Activated T-cell treated with anti-CD3 and anti-CD28 coated beads for 1 hour (primary cell): ENCODE data around the gene LCAT.

ENCODE experiments used
- DNase-seq: peaks from one replicate; pipeline ENCODE4 v3.0.0-alpha.2; 2020; ENCODE audit warnings: low read depth

The LCAT gene

DNA sequence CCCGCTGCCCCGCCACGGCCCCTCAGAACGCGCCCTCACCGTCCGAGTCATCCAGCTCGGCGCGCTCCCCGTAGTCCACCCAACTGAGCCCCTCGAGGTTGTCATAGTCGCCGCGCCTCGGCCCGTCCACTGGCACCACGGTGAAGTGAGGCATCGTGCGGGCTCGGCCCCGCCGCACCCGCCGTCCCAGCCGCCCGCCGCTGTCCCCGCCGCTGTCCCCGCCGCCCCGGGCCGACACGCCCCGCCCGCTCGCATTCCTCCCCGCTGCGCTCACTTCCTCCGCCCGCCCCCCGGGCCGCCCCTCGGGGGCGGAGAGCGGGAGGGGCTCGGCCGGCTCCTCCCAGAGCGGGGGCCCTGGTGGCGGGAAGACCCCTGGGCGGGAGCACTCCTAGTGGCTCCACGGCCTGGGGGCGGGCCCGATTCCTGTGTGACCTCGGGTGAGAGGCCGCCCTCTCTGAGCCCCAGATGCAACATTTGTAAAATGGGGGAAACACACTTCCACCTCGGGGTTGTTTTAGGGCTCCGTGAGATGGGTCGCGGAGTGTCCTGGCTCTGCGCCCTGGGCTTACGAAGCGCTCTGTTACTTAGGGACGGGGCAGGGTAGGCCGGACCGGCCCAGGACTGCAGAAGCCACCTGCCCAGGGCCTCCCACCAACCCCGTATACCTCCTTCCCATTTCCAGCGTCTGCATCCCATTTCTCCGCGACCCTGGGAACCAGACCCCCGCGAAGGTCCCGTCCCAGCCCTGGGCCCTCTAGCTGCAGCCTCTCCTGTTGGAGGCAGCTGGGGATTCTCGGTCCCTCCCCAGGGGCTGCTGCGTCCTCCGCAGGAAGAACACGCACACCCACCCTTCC, 24.7 kb upstream of the LCAT start, which contains the start of gene SLC12A4:
Gene SLC12A4, minus strand, starts transcription at position 238 of the 854 bp plus-strand sequence. Its CDS starts 84 bp downstream, at position 154.
- peak; percentile 75 for DNase-seq

DNA sequence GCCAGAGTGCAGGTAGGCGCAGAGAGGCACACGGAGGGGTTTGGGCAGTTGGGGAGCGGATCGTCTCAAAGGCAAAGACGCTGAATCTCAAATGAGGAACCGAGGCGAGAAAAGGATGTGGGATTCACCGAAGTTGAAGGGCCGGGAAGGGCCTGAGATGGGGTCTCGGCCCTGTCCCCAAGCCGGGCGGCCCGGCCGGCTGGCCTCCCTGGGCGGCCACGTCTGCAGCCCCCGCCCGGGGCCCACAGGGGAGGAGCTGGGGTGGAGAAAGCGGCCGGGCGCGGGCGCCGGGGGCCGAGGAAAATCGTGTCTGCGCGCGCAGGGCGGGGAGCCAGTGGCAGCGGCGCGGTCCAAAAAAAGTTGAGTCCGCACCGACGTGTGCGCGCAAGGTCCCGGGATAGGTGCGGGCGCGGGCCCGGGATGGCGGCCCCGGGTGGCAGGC, 24.1 kb upstream of the LCAT start:
- no peak for DNase-seq

DNA sequence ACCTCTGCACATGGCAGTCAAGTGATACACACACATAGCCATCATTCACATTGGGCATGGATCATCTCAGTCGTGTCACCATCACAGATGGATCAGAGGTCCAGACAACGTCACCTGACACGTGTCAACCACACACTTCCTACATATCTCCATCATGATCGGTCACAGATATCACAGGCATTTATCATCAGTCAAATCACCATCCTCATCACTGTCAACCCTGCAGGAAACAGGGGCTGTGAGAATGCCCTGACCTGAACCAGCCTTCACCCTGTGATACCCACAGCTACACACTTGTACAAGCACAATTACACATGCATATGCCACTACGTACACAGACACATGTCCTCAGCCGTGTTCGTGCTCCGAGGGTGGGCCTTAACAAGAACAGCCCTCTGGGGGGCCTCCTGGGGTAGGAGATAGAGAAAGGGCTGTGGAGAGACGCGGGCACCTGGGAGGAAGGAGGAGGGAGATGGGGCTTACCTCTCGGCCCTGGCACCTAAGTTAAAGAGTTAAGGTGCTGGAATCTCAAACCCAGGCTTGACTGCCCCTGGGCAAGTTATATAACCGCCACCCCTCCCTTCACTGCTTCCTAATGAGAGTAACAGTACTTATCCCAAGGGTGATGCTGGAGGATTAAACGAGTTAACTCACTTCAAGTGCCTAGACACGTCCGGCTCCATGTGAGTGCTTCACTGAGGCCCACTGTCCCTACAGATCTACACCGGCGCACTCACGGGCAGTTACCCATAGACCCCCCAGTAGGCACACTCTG, 23.4 kb upstream of the LCAT start:
- no peak for DNase-seq

DNA sequence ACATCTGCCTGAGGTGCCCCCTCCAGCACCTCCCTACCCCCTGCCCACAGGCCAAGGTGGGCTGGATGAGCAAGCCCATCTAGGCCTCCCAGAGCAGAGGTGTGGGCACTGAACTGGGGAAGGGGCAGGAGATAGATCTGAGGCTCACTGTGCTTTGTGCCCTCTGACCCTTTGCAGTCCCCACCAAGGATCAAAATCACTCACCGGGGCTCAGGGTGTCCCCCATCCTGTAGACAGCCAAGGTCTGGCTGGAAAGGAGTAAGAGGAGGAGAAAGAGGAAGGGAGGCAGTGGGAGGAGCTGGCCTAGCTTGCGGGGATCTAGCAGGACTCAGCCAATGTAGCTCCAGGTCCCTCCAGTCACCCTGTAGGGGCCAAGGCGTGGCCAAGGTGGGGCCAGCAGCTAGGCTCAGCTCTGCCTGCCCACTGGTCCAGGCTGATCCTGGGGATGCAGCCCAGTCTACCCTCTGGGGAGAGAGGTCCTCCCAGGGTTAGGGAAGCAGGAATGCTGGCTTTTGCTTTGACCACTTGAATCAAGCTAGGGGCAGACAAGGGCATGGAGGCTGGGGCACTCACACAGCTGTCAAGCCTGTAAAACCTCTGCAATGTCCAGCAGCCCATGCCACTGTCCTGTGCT, 22.7 kb upstream of the LCAT start:
- no peak for DNase-seq

DNA sequence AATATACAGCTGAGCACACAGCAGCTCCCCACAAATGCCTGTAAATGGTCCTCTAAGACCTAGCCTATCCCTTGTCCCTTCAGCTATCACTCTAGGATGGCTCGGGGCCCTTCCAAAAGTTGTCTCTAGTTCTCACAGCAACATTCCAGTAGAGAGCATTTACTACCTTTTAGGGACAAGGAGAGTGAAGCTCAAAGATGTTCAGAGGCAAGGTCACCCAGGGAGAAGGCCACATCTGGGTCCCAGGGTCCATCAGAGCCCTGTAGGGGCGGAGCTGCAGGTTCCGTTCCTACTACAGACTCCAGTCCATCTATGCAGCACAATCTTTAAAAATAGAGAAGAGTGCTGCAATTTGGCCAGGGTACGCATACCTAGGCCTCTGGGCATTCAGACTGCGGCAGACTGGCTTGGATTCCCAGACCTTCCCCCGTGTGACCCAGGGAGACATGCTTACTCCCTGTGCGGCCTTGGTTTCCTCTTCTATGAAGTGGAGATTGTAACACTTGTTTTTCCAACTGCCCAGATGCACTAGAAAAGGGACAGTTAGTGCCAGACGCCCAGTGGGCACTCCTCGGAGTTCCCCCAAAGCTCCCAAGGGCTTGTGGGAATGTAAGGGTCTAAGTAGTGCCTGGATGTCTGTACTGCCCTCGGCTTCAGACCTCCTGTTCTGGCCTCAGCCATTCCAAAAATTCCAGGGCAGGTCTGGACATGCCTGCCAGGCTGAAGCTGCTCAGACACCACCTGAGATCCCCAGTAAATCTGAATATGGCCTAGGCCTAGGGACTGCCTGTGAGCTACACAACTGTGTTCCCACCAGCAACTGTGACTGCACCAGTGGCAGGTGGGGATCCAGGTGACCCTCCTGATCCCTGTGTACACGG, 22.0 kb upstream of the LCAT start:
- DNase-seq, result no peak

DNA sequence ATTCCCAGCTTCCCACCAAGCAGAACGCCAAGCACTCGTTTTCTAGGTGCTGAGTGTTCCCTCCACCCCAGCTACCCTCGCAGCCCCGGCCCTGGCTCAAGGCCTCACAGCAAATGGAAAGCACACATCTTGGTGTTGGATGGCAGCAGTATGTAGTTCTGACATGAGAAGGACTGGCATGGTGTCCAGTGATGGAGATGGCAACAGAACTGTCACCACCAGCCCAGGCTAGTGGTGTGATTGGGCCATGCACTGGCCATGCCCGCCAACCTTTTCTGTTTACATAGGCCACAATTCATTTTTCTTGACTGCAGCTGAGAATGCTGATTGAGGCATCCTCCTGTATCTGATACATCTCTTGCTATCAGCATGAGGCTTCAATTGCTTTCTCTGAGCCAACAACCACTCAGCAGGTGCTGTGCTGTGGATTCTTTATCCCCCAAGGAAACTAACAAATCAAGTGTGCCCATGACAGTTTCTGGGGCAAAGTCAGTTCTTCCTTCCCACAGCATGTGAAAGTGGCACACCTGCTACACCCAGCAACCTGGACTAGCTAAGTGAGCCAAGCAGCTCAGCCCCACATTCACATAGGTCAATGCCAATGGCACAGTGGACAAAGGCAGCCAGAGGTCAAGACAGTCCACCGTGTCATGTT, 20.7 kb upstream of the LCAT start:
- DNase-seq, result no peak

DNA sequence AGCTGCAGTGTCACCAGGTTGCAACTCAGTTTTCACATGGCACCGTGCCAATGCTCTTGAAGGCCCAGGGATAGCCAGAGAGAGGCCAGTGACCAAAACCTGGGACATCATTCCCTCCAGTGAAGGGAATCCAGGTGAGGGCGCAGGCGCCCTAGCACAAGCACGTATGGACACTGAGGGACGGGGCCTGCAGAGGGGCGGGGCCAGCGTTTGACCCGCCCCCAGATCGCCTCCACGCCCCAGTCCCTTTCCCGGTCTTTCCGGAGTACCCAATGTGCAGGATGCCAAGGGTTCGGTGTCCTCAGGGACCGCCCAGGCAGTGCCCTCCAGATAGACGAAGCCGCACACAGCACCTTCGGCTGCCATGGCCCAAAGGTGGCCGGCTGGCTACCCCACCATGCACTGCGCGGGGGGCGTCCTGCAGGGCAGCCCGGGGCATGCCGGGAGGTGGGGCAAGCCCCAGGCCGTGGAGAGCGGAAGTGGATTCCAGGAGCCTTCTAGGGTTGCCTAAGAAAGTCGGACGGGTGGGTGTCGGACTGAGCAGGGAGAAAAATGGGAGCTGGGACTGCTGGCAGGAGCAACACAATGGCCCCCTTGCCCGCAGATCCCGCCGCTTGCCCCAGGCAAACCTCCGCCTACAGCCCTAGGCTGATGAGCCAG, 19.9 kb upstream of the LCAT start:
- no peak for DNase-seq

DNA sequence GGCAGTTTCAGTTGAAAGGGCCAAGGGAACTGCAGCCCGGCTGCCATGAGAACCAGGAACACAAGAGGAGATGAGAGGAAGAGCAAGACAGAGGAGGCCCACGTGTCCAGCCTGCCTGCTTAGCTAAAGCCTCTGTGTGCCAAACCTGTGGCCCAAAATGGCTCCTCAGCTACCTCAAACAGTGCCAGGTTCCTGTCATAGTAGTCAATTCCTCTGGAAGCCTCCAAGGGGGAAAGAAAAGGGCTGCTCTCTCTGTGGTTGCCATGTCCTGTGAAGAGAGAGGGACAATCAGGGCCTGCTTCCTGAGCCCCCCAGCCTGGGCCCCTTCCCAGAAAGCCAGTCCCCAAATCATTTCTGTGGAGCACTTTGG, 19.4 kb upstream of the LCAT start:
- no peak for DNase-seq

DNA sequence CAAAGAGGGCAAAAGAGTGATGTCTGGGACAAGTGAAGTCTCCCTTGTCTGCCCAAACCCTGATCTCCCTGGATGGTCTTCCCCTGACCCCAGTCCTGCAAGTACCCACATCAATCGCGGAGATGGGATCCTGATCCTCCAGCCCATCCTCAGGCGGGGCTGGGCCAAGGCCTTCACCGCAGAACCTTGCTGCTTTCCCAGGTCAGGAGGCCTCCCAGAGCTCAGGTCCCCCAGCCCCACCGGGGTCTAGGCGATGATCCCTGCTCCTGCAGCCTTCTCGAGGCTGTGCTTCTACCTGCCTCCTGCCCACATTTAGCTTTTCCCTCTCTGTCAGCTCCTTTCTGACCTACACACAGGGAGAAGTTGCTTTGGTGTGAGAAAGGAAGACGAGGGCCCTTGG, 18.2 kb upstream of the LCAT start:
- no peak for DNase-seq

DNA sequence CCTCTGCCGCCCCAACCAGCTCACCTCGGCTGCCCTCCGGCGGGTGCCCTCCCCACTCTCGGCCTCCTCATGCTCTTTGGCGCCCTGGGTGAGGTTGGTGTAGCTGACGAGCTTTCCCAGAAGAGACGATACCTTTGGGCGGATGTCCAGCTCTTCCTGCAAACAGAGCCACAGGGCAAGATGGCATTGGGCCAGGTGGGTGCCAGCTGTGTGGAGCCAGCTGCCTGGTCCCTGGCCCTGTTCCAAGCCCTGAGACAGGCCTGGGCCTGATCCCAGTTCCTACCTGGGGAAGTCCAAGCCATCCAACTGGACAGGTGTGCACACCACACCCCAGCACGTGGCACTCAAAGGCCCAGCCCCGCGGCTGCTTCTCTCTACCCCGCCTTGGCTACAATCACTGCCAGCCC, 17.6 kb upstream of the LCAT start:
- no peak for DNase-seq

DNA sequence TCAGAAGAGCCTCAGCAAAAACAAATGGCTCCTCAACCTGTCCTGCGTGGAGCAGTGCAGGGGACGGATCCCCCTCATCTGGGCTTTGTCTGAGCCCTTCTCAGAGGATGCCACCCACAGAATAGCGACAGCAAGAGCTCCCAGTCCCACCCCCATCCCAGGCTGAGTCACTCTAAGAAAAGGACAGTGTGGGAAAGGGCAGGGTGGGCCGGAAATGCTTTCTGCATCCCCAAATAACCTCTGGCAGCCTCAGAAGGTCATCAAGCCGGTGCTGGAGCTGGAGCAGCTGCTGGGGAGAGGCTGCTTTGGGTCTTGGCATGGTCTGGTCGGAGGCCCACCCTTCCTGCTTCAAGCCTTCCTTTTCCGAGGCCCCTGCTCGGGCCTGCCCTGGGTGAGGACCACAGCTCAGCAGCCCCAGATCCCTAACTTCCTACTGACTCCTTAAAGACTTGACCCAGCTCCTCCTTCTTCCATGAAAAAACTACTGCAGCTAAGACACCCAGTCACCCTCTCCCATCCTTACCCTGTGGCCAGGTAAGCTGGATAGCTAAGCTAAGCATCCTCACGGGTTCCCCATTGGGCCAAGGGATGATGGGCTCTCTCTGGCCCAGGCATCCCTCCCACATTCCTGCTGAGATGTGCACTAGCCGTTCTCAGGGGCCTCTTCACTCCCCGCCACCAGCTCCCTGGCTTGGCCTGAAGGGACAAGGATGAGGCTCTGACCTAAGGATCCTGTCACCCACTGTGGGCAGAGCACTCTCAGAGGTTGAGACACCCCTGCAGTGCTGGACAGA, 15.8 kb upstream of the LCAT start:
- DNase-seq, result no peak

DNA sequence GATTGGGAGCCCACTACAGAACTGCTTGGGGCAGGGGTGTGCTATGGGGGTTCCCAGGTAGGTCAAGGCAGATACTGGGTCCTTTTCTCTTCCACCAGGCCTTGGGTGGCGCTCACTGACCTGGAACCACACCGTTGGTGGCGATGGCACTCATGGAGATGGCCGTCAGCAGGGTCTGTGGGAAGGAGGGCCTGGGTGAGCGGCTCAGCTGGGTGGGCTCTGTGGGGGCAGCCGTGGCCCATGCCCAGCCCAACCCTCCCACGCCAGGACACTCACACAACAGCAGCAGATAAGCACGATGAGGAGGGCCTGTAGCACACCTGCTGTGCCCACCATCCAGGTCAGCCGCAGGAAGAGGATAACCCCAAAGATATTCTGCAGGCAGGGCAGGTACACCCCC, 13.7 kb upstream of the LCAT start:
- DNase-seq, result no peak

DNA sequence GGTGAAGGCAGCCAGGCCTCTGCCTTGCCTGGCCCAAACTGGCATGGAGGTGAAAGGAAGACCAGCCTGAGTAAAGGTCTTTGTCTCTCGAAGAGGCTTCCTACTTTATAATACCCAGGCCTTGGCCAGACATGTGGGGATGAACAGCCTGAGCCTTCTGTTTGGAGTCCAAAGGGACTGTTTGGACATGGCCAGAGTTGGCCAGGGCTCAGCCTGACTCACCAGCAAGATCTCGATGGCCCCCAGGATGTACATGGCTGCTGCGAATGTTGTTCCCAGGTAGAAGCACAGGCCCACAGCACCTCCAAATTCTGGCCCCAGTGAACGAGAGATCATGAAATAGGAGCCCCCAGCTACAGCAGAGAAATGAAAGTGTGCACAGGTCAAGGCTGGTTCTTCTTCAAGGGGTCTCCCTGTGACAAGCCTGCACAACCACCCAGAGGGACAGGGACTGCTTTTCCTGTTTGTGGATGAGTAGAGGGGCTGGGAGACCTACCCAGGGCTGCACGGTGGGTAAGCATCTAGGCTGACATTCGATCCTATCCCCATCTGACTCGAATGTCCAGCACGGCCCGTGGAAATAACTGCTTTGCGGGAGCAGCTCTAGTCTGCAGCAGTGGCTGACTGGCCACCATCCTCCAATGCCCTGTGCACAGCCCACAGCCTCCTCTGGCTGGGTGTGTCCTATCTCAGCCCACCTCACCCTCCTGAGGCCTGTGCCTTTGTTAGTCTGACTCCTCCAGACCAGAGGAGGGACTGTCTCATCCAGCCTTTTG, 10.7 kb upstream of the LCAT start:
- DNase-seq, result no peak

DNA sequence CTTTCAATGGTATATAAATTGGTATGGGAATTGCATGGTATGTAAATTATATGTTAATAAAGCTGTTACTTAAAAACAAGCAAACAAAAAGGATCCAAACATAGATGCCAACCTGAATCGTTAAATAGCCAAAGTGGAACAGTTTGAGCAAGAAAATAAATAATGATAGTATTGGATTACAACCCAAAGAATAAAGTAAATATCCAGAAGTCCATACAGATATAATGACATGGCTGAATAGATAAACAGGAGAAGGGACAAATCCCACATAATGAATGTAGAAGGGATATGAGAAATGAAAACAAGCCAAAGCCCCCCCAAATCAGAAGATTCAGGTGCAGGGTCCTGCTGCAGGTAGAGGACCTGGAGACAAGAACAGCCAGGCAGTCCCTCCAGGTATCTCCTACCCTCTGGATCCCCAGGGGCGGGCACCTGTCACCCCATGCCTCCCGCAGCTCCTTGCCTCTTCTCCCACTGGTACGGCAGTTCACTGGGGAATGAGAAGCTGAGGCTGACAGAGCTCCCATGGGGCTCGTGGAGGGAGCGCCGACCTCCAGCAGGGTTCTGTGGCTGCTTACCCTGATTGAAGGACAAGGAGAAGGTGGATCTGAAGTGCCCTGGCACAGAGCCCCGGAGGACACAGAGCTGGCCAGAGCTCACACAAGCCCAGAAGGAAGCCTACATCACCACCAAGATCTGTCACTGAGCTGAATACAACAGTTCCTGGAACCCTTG, 9.9 kb upstream of the LCAT start:
- DNase-seq, result no peak

DNA sequence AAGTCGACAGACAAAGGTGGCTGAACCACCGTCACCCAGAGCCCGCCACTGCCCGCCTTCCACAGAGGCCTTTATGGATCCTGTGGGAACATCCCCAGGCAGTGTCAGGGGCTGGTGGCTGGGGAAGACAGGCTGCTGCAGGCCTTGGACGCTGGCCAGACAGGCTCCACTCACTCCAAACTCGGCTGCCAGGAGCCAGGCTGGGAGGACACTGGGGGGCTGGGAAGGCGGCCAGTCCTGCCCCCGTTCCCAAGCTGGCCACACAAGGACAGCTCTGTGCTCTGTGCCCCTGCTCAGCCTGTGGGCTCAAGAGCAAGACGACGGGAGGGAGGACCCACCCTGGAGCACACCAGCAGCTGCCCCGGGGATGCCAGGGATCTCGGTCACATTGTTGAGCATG, 7.6 kb upstream of the LCAT start:
- no peak for DNase-seq

DNA sequence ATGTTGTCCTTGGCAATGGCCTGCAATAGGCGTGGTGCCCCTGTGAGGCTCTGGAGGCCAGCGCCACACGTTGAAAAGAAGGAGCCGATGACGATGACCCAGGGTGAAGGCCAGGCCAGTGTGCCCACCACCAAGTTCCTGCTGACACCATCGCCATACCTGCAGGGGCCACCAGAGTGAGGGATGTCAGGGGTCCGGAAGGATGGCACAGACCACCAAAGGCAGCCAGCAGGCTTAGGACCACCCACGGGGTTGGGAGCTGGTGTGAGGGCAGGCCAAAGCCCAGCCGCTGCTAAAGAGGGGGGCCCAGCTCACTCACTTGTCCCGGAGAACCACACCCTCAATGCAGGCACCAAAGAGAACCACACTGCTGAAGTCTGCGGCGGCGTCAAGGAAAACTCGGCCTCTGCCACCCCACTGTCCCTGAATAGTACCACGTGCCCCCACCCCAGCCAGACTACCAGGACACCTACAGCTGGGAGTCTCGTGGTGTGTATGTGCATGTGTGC, 6.5 kb upstream of the LCAT start:
- no peak for DNase-seq

DNA sequence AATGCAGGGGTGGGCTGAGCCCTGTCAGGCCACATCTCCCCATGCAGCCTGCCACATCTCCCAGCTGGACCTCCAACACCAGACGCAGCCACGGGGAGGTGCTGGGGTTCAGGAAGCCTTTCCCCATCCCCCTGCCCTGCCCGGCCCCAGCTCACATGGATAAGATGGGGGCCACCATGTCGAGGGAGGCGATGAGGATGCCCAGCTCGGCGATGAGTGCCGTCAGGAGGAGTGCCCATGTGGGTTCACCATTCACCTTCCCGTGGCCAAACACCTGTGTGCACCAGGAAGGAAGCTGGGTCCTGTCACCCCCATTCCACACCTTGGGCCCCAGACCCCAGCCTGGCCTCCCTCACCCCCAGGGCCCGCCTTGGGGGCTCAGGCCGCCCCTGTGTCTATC, 5.7 kb upstream of the LCAT start:
- DNase-seq, result no peak

DNA sequence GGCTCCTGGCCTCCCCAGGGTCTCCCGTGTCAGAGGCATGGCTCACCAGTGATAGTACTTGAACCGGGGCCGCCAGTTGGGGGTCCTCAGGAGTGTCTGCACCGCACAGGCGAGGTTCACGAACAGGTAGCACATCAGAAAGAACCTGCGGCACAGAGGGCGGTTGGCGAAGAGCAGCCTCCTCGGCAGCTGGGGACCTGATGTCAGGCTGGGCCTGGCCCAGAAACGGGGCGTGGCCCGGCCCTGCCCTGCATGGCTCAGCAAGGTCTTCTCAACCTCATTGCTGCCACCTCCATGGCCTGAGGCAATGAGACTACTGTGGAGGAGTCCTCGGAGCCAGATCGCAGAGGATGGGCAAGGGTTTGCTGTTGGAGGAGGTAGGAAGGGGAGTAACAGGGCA, 4.1 kb upstream of the LCAT start:
- no peak for DNase-seq
